NCI-H82 treated with DMSO at 0.1 percent for 48 hours (cell line): Measurements from ENCODE around the gene FSTL5.
"Not testable (repeated sequence)": the region's sequence is repeated elsewhere in the genome, so short reads cannot be mapped to it uniquely, and the experiment has no call there.

Experiments used
- DNase-seq: peaks from one replicate; lab custom pipeline; 2025; ENCODE audit not compliant: unreplicated experiment; lab: John Stamatoyannopoulos, UW

Gene FSTL5

DNA sequence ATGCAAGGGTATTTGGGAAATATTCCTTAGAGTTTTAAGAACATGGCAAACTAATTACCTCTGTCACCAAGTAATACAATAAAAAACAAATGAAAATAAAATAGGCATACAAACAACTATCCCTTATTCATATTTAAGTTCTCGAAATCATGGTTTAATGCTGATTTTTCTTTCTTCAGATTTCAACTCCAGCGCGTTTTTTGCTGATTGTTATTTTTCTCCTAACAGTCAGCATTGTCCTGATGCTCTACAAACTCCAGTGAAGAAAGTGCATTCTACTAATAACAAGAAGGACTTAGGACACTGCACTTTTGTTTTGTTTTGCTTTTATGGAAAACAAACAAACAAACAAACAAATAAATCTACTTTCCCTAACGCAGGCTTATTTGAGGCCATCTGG lies 282.4 kb downstream of the FSTL5 start:
- DNase-seq = no peak

GRCh38 chr4:161869511-161869910 lies 294.3 kb downstream of the FSTL5 start:
- no peak for DNase-seq

GRCh38 chr4:161856711-161857326 lies 307.0 kb downstream of the FSTL5 start:
- DNase-seq = no peak

GRCh38 chr4:161850631-161851030 lies 313.2 kb downstream of the FSTL5 start:
- DNase-seq = no peak

DNA sequence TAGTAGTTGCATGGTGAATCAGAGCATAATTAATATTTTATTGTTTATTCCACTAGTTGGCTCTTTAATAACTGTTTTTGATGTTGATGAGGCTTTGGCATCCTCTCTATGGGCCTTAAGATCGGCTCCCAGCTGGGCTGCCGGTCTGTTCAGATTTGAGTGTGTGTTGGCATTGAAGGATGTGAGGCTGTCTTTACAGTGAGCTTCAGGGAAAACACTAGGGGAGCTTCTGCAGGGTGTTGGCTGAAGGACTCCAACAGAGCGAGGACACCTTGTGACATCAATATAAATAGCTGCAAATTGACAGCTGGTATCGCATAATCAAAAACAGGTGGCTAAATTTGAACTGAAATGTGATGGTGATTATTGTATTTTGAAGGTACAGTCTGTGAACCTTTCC lies 322.0 kb downstream of the FSTL5 start:
- no peak for DNase-seq

- DNase-seq = no peak
Observed at GRCh38 chr4:161829591-161829990, 334.2 kb downstream of the FSTL5 start.

DNA sequence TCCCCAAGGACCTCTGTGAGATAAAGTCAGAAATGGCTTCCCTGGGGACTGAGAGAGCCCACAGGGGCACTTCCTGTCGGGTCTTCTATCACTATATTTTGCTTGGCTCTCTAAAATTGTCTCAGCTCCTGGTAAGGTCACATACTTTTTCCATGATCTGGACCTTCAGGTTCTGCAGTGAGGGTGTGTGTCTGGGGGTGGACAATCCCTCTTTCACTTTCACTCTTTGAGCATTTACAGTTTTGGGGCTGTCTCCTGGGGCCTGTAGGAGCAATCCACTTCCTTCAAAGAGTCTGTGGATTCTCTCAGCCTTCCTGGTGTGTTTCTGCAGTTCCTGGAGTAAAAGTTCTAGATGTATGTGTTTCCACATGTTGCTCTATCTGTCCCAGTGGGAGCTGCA lies 335.7 kb downstream of the FSTL5 start:
- no peak for DNase-seq

- no peak for DNase-seq
Observed at GRCh38 chr4:161827013-161827412, 336.8 kb downstream of the FSTL5 start.

DNA sequence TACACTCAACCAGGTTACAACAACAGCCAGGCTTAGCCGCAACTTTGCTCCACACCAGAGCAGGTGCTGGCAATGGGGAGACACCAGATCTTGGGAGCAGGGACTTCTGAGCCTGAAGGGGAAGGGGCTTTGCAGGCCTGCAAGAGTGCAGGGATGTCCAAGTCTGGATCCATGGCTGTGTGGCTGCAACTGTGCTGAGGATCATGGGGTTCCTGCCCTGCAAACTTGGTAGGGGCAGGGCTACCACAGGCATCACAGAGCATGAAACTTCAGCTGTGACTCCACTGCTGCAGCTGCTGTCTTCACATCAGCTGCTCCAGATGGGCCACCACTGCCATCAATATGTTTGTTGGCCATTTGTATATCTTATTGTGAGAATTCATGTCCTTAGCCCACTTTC lies 340.4 kb downstream of the FSTL5 start:
- no peak for DNase-seq

DNA sequence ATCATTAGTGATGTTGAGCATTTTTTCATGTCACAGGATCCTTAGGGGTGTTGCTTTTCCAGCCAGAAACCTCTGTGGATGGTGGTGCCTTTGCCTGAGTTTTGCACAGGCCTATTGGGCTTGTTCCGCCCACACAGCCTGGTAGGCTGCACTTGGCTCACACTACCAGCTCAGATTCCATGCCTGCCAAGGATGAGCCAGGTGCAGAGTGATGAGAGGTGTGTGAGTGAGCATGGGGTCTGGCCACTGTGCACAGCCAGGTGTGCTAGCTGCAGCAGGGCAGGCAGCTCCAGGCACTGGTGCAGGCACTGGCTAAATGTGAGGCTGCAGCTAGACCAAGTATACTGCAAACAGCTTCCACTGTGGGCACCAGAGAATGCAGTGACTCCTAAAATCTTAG lies 341.6 kb downstream of the FSTL5 start:
- DNase-seq = no peak

- DNase-seq = no peak
Observed at GRCh38 chr4:161817914-161818313, 345.9 kb downstream of the FSTL5 start.

- no peak for DNase-seq
Observed at GRCh38 chr4:161816958-161817357, 346.8 kb downstream of the FSTL5 start.

- no peak for DNase-seq
Observed at GRCh38 chr4:161815841-161816240, 348.0 kb downstream of the FSTL5 start.

- DNase-seq = no peak
Observed at GRCh38 chr4:161813889-161814288, 349.9 kb downstream of the FSTL5 start.

GRCh38 chr4:161813389-161813788 lies 350.4 kb downstream of the FSTL5 start:
- DNase-seq = no peak

- DNase-seq = no peak
Observed at GRCh38 chr4:161803171-161803570, 360.6 kb downstream of the FSTL5 start.

- DNase-seq = no peak
Observed at GRCh38 chr4:161799710-161800109, 364.1 kb downstream of the FSTL5 start.

DNA sequence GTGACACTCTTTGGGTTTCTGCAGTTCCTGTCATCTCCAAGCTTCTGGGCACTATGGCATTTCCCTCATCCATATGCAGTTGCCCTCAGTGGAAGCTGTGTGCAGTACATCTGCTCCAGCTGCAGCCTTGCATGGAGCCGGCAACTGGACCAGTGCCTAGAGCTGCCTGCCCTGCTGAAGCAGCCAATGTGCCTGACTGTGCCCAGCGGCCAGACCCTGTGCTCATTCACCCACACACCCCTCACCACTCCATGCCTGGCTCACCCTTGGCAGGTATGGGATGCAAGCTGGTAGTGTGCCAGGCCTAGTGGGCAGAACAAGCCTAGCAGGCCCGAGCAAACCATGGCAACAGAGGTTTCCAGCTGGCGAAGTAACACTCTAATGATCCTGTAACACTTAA lies 370.8 kb downstream of the FSTL5 start:
- DNase-seq = no peak

- DNase-seq = no peak
Observed at GRCh38 chr4:161791796-161792556, 371.8 kb downstream of the FSTL5 start.

GRCh38 chr4:161767116-161767515 lies 396.7 kb downstream of the FSTL5 start:
- no peak for DNase-seq

DNA sequence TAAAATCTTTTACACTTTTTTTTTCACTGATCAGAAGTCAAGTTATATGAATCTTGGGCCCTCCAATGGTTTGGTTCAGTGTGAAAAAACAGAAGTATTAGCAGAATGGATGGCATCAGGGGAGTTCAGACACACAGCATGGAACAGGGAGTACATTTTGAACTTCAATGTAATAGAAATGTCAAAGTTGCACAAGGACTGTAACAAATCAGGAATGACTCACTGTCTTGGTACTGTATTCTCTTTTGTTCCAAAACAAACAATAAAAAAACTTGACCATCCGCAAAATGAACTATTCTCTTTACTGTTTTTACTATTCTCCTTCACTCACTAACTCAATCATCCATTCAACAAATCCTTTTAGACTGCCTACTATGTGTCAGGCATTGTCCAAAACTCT lies 401.0 kb downstream of the FSTL5 start:
- DNase-seq = no peak

DNA sequence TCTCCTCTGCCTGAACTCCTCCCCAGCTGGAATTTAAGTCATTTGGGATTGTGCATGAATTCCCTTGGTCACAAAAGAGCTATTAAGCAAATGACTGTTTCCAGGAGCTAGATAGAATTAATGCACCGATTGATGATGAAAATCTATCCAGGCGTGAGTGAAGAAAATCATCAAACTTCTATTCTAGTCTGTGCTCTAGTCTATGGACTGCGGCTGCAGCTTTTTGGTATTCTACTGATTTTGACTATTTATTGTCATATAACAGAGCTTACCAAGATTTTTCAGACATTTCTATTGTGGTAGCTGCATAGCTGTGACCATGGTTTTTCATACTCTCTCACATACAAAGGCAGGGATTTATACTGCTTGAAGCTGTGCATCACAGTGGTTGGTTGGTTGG lies 403.8 kb downstream of the FSTL5 start:
- DNase-seq = no peak

DNA sequence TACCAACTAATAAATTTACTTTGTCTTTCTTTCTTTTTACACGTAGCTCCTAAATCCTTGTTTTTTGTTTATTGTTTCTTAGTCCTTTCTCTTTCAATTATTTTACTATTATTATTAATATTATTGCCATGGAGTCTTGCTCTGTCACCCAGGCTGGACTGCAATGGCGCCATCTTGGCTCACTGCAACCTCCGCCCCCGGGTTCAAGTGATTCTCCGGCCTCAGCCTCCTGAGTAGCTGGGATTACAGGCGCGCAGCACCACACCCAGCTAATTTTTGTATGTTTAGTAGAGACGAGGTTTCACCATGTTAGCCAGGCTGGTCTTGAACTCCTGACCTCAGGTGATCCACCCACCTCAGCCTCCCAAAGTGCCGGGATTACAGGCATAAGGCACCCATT lies 405.4 kb downstream of the FSTL5 start:
- not testable (repeated sequence) for DNase-seq
